ENCODE results near the gene MORN1.
"Not testable (repeated sequence)": the region's sequence is repeated elsewhere in the genome, so short reads cannot be mapped to it uniquely, and the experiment has no call there.

MORN1 gene

DNA sequence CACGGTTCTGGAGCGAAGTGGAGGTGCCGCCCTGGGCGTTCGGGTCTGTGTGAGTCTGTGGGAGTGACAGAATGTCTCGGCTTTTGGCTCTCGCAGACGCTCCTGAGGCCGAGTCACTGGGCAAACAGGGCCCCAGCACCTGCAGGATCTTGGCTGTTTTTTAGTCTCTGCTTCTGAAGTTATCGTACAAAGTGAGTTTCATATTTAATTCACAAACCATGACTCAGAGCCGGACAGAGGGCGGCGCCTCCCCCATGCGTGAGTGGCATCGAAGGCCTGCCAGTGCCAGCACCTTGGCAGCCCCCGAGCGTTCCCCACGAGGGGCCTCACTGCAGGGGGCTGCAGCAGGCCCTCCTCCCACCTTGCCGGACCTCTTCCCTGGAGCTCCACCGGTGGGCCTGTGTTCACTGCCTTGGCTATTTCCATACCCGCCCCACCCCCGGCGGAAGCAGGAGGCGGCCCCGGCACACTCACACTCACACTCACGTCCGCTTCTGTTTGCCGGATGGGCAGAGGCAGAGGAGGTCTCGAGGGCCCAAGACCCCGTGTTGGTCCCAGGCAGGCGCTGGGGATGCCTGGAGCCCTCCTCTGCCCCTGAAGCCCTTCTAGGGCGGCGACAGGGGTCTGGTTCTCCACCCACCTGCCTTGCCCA lies 56.3 kb downstream of the MORN1 start:
- no peak for DNase-seq

DNA sequence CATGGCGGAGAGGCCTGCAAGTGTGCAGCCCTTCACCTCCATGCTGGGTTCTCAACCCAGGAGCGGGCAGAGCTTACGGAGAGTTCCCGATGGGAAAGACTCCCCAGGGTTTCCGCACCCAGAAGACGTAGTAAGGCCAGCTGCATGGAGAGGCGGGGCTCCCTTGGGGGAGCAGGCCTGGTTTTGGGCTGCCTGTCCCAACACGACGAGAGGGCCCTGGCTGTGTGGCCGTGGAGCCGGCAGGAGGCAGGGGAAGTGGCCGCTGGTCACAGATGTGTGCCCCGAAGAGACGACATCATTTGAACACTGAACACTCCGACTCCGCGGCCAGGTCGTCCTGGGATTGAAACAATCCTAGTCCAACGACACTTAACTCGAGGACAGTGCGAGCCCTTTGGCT lies 57.0 kb downstream of the MORN1 start:
- DNase-seq, result no peak

DNA sequence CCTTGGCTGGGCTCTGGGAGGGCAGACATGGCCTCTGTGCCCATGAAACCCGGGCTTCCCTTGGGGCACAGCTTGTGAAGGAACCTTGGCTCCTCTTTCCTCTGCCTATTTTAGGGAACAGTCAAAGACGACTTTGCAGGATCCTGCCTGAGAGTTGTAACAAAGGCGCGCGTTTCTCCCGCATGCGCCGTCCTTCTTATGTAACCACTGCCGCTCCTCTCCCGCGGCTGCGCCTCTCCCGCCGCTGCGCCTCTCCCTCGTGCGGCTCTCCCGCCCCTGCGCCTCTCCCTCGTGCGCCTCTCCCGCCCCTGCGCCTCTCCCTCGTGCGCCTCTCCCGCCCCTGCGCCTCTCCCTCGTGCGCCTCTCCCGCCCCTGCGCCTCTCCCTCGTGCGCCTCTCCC lies 59.8 kb downstream of the MORN1 start:
- DNase-seq, result not testable (repeated sequence)

DNA sequence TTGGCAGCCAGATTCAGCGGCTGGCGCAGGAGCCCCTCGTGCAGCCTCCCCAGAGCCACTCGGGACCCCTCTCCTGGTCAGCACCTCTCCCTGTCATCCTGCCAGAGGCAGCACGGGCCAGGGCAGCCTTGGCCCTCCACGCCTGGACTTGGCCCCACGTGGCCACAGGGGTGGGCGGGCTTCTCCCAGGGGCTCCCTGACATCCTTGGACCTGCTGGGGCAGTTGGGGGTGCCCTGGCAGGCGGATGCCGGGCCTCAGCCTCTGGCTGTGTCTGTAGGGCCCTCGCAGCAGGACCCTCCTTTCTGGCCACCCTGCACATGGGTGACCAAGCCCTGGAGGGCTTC lies 60.2 kb downstream of the MORN1 start:
- DNase-seq, result no peak

DNA sequence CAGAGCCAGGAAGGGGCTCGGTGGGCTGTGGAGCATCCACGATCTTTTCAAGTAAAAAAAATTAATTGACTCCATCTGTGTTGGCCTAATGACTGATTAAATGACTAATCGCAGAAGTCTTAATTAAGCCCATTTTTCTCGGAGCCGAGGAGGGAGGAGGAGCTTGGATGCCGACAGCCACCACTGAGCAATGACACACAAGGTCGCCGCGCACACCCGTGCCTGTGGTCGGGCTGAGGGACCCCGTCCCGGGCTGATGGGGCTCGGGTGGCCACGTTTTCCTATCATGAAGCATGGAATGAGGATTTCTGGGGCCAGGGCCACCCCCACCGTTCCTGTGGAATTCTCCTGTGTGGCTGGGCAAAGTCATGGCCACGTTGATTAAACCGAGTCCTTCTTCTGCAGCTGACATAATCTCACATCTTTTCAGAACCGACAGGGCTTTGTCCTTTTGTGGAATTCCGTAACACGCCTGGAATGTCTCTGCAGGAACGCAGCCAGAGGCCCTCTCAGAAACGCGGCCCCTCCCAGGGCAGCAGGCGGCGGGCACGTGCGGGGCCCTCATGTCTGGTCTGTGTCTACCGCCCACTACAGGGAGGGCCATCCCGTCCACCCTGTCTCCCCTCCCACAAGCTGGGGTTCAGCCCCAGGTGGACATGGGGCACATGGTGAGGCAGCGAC lies 60.7 kb downstream of the MORN1 start:
- no peak for DNase-seq

DNA sequence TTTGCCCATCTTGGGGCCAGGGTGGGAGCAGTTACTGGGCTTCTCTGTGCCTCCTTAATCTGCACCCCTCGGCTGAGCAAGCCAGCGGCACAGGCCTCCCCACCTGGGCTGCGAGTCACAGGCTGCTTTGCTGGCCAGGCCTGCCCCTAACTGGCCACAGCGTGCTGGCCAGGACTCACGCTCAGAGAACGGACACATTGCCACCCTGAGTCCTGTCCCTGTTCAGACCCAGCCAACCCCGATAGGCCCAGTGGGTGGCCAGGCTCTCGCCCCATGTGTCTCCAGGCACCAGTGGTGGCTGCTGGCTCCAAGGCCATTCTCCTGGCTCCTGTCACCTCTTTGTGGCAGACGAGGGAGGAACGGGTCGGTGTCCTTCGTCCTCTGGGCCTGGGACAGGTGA lies 61.3 kb downstream of the MORN1 start:
- no peak for DNase-seq

DNA sequence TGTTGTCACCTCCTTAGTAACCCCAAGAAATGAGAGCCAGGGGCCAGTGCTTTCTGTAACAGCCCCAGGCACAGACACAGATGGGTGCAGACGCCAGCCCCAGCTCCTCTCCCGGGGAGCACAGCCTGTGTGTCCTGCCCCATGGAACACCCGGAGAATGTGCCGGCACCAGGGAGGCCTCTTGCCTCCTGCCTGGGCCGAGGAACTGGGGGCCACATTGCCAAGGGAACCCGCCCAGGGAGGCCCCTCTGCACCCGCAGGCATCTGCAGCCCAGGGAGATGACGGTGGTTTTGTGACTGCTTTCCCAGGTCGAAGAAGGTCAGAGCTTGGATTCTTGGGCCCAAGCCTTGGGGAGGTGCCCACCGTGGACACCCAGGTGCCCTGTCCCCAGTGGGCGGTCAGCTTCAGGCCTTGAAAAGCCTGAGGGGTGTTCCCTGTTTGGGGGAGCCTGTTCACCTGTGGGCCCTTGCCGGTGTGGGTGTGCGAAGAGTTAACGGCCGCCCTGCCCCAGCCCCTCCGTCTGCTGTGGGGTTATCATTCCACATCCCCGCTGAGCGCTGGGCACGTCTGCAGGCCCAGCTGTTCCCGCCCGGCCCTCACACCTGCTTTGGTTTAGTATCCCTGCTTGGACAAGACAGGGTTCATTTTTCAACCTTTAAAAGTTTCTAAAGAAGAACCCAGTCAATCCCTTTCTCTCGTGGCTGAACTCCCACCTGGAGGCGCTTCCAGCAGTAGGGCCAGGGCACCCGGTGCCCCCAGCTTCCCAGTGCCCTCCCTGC lies 62.5 kb downstream of the MORN1 start:
- DNase-seq, result no peak

DNA sequence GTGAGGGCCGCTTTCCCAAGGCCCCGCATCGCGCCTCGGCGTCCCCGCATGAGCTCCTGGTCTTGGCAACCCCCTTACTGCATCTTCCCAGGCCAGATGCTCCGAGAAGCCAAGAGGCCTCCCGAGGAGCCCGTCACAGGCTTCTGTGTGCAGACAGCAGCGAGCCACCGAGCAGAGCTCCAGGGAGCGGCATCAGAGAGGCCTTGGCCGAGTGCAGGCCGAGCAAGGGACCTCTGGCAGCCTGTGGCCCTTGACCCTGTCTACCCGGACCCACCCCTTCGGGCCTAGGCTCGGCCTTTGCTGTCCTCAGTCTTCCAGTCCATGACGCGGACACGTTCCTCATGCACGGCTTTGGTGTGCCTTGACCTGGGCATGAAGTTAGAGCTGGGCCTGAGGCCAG lies 63.5 kb downstream of the MORN1 start:
- no peak for DNase-seq

DNA sequence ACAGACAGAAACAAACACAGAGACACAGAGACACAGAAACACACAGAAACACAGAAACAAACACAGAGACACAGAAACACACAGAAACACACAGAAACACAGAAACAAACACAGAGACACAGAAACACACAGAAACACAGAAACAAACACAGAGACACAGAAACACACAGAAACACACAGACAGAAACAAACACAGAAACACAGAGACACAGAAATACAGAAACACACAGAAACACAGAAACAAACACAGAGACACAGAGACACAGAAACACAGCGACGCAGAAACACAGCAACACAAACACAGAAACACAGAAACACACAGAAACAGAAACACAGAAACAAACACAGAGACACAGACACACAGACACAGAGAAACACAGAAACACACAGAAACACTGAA lies 64.2 kb downstream of the MORN1 start:
- not testable (repeated sequence) for DNase-seq

DNA sequence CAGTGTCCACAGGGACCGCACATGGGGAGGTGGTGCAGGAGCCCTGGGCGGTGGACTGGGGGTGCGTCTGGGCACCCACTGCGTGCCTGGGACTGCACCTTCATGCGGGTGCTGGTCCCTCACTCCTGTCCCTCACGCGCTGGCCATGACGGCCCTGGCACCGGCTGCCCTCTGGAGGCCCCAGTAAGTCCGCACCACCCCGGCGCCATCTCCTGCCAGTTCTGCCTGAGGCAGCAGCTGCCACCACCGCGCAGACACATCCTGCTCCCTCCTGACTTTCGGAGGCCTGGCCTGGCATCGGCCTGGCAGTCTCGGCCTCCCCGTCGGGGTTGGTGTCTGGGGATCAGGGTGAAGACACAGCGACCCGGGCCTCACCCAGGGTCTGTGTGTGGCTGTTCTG lies 64.8 kb downstream of the MORN1 start:
- no peak for DNase-seq

DNA sequence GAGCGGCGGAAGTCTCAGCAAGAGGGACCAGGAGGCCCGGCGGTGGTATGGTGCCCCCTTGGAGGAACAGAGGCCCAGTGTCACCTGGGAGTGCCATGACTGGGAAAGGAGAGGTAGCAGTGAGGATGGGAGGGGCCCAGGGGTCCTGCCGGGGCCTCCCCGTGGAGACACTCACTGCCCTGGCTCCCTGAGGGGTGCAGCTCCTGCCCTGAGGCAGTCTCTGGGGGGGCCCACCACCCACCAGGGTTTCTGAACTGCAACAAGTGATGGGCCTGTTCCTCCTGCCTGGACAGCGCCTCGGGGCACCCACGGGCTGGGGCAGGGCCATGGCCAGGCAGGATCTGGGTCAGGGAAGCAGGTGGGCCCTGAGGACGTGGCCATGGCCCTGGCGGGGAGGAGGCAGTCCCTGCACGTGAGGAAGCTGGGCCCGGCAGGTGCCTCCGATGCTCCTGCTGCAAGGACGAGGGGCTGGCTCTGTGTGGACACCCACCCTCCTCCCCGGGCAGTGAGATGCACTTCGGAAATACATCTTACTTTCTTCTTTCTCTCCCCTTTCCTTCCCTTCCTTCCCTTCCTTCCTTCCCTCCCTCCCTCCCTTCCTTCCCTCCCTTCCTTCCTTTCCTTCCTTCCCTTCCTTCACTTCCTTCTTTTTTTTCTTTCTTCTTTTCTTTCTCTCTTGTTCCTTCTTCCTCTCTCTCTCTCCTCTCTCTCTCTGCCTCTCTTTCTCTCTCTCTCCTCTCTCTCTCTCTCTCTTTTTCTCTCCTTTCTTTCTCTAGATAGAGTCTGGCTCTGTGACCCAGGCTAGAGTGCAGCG lies 66.6 kb downstream of the MORN1 start:
- no peak for DNase-seq

DNA sequence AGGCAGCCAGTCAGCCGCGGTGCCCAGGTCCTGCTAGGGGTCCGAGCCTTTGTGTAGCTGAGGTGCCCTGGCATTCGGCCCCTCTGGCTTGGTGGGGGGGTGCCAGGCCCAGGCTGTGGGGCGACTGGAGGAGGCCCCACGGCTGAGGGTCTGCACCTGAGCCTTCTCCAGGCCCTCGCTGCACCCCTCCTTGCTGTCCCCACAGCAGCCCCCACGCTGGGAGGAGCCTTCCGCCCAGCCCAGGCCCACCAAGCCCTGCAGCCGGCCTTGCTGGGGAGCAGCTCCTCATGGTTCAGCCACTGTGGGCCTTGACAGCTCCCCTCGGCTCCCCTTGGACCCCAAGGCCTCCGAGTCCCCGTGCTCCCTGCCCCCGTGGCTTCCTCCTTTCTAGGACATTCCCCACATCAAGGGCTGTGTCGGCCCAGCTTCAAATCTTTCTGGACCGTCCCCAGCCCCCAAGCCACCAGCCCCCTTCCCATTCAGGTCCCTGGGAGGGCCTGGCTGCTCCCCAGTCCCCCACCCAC lies 67.8 kb downstream of the MORN1 start:
- DNase-seq, result no peak

DNA sequence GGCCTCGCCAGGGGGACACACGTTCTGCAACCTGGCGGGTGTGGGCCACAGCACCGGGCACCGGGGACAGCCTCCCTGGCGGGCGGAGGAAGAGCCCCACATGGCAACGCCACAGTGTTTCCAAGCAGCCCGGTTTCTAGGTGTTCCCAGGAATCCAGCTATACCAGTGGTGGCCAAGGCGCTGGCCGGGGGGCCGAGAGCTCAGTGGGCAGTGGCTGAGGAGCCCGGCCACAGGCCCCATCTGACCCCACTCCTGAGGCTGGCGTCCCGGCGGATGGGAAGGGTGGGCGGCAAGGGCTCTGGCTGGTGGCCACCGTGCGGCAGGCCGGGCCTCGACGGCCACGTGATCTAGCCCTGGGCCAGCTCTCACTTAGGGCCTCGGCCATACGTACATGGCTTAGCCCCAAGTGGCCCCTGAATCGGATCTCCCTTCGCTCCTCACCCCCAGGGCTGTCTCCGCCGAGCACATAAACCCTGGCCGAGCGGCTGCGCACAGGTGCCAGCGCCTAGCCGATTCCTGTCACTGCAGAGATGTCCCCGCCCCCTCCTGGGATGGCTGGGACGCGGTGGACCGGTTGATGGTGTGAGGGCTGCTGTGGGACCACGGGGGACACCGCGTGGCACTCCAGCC lies 68.7 kb downstream of the MORN1 start:
- no peak for DNase-seq

DNA sequence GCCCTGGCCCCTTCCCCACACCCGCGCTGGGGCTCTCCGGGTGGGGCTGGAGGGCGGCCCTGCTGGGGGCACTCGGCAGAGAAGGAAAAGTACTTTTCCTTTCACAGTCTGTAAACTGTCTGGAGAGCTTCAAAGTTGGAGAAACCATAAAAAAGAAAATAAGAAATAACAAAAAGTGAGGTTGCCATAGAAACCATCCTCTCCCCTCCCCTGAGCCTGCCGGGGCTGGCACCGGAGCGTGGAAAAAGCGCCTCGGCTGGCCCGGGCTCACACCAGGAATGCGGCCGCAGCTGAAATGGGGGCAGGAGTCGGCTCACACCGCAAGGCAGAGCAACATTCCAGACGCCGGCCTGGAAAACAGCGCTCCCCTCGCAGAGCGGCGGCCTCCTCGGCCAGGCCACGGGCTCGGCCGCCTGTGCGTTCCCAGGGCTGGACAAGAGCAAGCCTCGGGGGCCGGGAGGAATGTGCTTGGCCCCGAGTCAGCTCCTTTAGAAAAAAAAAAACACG lies 69.2 kb downstream of the MORN1 start:
- no peak for DNase-seq

DNA sequence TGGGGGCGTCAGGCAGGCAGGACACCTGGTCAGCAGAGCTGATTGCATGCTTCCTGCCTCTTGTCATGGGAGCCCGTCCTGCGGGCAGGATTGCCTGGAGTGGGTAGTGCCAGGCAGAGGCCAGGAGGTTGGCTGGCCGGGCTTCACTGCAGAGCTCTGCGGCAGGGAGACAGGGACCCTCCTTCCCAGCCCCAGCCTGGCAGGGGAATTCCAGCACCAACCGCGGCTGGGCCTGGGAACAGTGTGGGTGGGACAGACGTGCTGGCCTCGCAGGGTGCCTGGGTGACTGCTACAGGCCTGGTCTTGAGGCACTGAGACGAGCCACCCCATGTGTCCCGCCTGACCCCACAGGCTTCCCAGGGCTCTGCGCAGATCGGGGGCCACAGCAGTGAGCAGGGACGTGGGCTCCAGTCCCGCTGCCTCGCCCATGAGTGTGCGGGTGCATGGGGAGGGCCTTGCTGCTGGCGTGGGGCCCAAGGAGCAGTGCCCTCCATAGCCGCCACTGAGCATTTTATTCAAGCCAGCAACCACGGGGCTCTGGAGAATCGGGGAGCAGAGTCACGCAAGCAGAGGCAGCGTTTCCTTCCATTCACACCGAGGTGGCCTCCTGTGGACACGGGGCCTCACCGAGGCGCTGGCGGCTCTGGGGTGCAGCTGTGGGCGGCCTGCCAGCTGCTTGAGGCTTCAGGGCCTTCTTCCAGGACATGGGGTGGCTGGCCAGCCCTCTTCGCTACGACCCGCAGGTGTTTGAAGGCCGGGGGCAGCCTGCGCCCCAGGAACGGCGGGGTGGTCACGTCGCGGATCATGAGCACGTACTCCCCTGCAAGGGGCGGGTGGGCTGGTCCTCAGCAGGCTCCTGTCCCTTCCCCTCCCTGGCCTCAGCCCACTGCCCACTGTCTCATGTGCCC lies 70.3 kb downstream of the MORN1 start:
- no peak for DNase-seq

DNA sequence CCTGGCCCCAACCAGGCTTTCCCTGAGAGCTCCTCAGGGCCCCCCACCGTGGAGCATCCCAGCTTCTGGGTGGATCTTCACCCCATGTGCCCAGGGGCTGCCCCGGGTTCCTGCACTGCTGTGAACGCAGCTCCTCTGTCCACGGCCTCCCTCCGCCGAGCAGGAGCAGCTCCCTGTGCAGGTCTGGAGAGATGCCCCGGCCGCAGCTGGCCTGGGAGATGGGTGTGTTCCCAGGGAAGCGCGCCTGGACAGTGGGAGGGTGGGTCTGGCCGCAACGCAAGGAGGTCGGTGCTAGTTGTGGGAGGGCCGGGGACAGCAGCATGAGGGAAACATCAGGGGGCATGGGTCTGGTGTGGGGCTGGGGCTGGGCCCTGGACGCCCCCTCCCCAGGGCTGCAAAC lies 71.3 kb downstream of the MORN1 start:
- DNase-seq, result no peak

DNA sequence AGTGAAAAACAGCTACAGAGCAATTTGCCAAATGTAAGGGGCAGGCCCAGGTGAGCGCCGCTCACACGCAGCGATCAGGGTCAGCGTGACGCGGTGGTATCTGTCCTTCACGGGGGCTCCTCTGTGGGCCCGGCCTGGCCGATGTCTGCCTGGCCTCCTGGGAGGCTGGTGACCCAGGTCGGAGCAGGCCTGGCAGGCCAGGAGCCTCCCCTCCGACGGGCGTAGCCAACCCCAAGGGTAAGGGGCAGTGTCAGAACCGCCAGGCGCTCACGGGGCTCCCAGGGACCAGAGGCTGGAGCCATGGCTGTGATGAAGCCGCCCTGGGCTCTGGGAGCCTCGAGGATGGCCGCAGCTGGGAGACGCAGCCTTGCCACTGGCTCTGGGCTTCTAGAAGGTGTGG lies 72.1 kb downstream of the MORN1 start:
- no peak for DNase-seq

DNA sequence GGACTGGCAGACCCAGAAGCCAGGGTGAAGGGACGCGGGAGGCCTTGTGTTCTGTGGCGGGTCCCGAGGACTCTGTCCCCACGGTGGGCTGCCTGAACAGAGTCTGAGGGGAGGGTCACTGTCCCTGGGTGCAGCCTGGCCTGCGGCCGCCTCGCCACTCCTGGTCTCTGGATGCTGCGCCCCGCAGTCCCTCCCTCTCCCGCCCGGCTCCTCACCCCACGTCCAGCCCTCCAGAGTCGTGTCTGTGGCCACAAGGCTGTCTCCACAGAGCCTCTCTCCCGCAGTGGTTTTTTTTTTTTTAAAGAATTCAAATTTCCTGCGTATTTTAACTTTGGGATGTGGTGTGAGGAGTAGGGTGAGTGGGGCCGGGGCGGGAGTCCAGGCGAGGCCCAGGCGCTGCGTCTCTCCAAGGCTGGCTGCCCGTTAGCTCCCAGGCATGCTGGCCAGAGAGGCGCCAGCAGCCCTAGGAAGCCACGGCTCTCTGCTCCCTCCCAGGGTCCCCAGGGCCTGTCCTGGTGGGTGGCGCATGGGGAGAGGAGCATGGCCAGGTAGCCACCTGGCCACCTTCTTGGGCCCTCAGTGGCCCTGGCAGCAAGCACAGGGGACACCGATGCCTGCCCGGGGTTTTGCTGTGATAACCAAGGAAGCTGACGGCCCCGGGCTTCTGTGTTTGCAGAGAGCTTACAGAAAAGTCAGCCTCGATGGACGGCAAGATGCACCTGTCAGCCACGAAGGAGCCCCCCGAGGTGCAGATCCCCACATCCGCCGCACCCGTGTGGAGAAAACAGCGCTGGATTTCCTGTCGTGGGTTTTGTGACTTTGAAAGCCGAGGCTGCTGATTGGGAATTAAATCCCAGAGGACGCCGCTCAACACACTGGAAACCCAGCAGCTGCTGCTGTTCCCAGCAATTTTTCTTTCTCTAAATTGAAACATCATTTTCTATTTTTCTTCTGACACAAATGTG lies 72.8 kb downstream of the MORN1 start:
- no peak for DNase-seq

DNA sequence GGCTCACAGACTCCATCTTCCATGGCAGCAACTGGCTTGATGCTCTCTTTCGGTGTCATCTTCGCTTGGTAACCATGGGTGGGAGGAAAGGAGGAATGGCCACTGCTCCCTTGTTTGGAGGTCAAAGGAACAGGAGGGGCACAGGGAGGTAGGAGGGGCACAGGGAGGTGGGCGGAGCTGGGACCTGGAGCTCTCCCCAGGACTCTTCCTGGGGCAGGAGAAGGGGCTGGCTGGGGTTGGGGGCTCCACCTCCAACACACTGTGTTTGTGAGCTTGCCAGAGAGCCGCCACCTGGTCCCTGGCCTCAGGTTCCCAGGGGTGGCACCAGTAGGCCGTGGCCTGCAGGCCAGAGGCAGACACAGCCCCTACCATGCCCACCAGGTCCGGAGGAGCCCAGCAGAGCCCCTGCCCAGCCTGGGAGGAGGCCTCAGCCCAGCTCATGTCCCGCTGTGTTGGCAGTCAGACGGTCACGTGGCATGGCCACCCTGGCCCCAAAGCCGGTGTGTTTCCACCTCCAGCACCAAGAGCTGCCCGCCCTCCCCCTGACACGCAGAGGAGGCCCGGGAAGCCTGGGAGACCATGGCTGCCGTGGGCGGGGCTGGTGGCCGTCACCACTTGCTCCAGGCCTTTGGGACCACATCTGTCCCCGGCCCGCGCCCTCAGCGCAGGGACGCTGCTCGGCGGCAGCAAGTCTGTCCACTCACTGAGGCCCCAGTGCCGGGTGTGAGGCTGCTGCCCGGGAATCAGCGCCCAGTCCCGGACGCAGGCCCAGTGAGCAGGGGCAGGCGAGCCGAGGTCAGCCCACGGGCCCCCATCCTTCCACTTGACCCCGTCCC lies 73.9 kb downstream of the MORN1 start:
- DNase-seq, result no peak
